ENCODE results near the gene AMZ1. TPM values are rescaled to one million over a fixed set of nuclear protein-coding genes. Genes with fewer than 3 reads are reported as not detected.

Gene AMZ1
- under 1 TPM; 0.10 to 0.11 TPM for polyA plus RNA-seq

GRCh38 chr7:2687881-2688318 is at the start of gene AMZ1:
Gene AMZ1, plus strand, starts transcription at chr7:2688202. Its CDS starts 12,250 bp downstream, at chr7:2700452.
- Histone ChIP-seq H3K9me3 (ENCODE audit: control insufficient read depth in 2 of 2, insufficient read depth in 1 of 2, low read depth in 1 of 2, low read length in 1 of 2) (no peaks in the 10 kb centered on the region), H3K4me1 (ENCODE audit: control insufficient read depth in 2 of 2, insufficient read depth in 2 of 2, low read length in 1 of 2) (peaks cover 6 to 8% of the 10 kb centered on the region in 2 donors), H3K36me3 (ENCODE audit: control insufficient read depth in 2 of 2, insufficient read depth in 2 of 2, low read length in 1 of 2) (no peaks in the 10 kb centered on the region), H3K27me3 (ENCODE audit: control insufficient read depth in 1 of 2, insufficient read depth in 2 of 2, low read length in 2 of 2) (peaks cover 0 to 14% of the 10 kb centered on the region in 2 donors), H3K27ac (ENCODE audit: low read depth in 2 of 2, low read length in 1 of 2) (no peak within 1 kb of the TSS), H3K4me3 (ENCODE audit: low read depth in 1 of 2, low read length in 2 of 2) (peak within 1 kb of the TSS; percentile 25 to 32)
- WGBS, 2 donors, result 3% methylated on average over 33 to 41 of the region's 41 CpGs

- H3K9me3 ChIP-seq (ENCODE audit: control insufficient read depth in 2 of 2, insufficient read depth in 1 of 2, low read depth in 1 of 2, low read length in 1 of 2), result peaks cover 0 to 1% of the 10 kb centered on the region in 2 donors
- H3K4me3 ChIP-seq (ENCODE audit: low read depth in 1 of 2, low read length in 2 of 2), result no peak overlapping the region
- H3K27ac ChIP-seq (ENCODE audit: low read depth in 2 of 2, low read length in 1 of 2), result no peak overlapping the region
- 57 to 69% methylated on average over 27 to 34 of the region's 34 CpGs for WGBS, 2 donors
- H3K27me3 ChIP-seq (ENCODE audit: control insufficient read depth in 1 of 2, insufficient read depth in 2 of 2, low read length in 2 of 2), result no peaks in the 10 kb centered on the region
- H3K36me3 ChIP-seq (ENCODE audit: control insufficient read depth in 2 of 2, insufficient read depth in 2 of 2, low read length in 1 of 2), result no peaks in the 10 kb centered on the region
- H3K4me1 ChIP-seq (ENCODE audit: control insufficient read depth in 2 of 2, insufficient read depth in 2 of 2, low read length in 1 of 2), result peaks cover 17 to 25% of the 10 kb centered on the region in 2 donors
Observed at GRCh38 chr7:2638224-2638991, 49.6 kb upstream of the AMZ1 start.

GRCh38 chr7:2639181-2639681 is 48.8 kb upstream of the AMZ1 start:
- Histone ChIP-seq H3K27ac (ENCODE audit: low read depth in 2 of 2, low read length in 1 of 2) (no peak overlapping the region), H3K9me3 (ENCODE audit: control insufficient read depth in 2 of 2, insufficient read depth in 1 of 2, low read depth in 1 of 2, low read length in 1 of 2) (peaks cover 0 to 2% of the 10 kb centered on the region in 2 donors), H3K4me3 (ENCODE audit: low read depth in 1 of 2, low read length in 2 of 2) (no peak overlapping the region), H3K27me3 (ENCODE audit: control insufficient read depth in 1 of 2, insufficient read depth in 2 of 2, low read length in 2 of 2) (no peaks in the 10 kb centered on the region), H3K4me1 (ENCODE audit: control insufficient read depth in 2 of 2, insufficient read depth in 2 of 2, low read length in 1 of 2) (peaks cover 13 to 25% of the 10 kb centered on the region in 2 donors), H3K36me3 (ENCODE audit: control insufficient read depth in 2 of 2, insufficient read depth in 2 of 2, low read length in 1 of 2) (no peaks in the 10 kb centered on the region)
- 81 to 85% methylated on average over 24 of the region's 24 CpGs for WGBS, 2 donors

- Histone ChIP-seq H3K27ac (ENCODE audit: low read depth in 2 of 2, low read length in 1 of 2) (no peak overlapping the region), H3K36me3 (ENCODE audit: control insufficient read depth in 2 of 2, insufficient read depth in 2 of 2, low read length in 1 of 2) (no peaks in the 10 kb centered on the region), H3K9me3 (ENCODE audit: control insufficient read depth in 2 of 2, insufficient read depth in 1 of 2, low read depth in 1 of 2, low read length in 1 of 2) (peaks cover 0 to 2% of the 10 kb centered on the region in 2 donors), H3K4me3 (ENCODE audit: low read depth in 1 of 2, low read length in 2 of 2) (no peak overlapping the region), H3K4me1 (ENCODE audit: control insufficient read depth in 2 of 2, insufficient read depth in 2 of 2, low read length in 1 of 2) (peaks cover 13 to 28% of the 10 kb centered on the region in 2 donors), H3K27me3 (ENCODE audit: control insufficient read depth in 1 of 2, insufficient read depth in 2 of 2, low read length in 2 of 2) (no peaks in the 10 kb centered on the region)
- 79 to 83% methylated on average over 37 of the region's 37 CpGs for WGBS, 2 donors
Observed at GRCh38 chr7:2639695-2640481, 48.1 kb upstream of the AMZ1 start.

- 48 to 58% methylated on average over 12 of the region's 12 CpGs for WGBS, 2 donors
- H3K4me3 ChIP-seq (ENCODE audit: low read depth in 1 of 2, low read length in 2 of 2), result no peak overlapping the region
- H3K27me3 ChIP-seq (ENCODE audit: control insufficient read depth in 1 of 2, insufficient read depth in 2 of 2, low read length in 2 of 2), result no peaks in the 10 kb centered on the region
- H3K36me3 ChIP-seq (ENCODE audit: control insufficient read depth in 2 of 2, insufficient read depth in 2 of 2, low read length in 1 of 2), result no peaks in the 10 kb centered on the region
- H3K27ac ChIP-seq (ENCODE audit: low read depth in 2 of 2, low read length in 1 of 2), result no peak overlapping the region
- peaks cover 0 to 2% of the 10 kb centered on the region in 2 donors for H3K9me3 ChIP-seq (ENCODE audit: control insufficient read depth in 2 of 2, insufficient read depth in 1 of 2, low read depth in 1 of 2, low read length in 1 of 2)
- H3K4me1 ChIP-seq (ENCODE audit: control insufficient read depth in 2 of 2, insufficient read depth in 2 of 2, low read length in 1 of 2), result peaks cover 13 to 28% of the 10 kb centered on the region in 2 donors
Observed at GRCh38 chr7:2640482-2640830, 47.5 kb upstream of the AMZ1 start.

GRCh38 chr7:2640846-2641316 is 47.1 kb upstream of the AMZ1 start:
- Histone ChIP-seq H3K9me3 (ENCODE audit: control insufficient read depth in 2 of 2, insufficient read depth in 1 of 2, low read depth in 1 of 2, low read length in 1 of 2) (peaks cover 0 to 2% of the 10 kb centered on the region in 2 donors), H3K27me3 (ENCODE audit: control insufficient read depth in 1 of 2, insufficient read depth in 2 of 2, low read length in 2 of 2) (no peaks in the 10 kb centered on the region), H3K4me3 (ENCODE audit: low read depth in 1 of 2, low read length in 2 of 2) (no peak overlapping the region), H3K4me1 (ENCODE audit: control insufficient read depth in 2 of 2, insufficient read depth in 2 of 2, low read length in 1 of 2) (peaks cover 13 to 28% of the 10 kb centered on the region in 2 donors), H3K27ac (ENCODE audit: low read depth in 2 of 2, low read length in 1 of 2) (peak overlapping the region in 1 of 2 donors; percentile 76), H3K36me3 (ENCODE audit: control insufficient read depth in 2 of 2, insufficient read depth in 2 of 2, low read length in 1 of 2) (no peaks in the 10 kb centered on the region)
- 56 to 61% methylated on average over 9 of the region's 9 CpGs for WGBS, 2 donors

GRCh38 chr7:2641406-2642393 is 46.3 kb upstream of the AMZ1 start:
- WGBS, 2 donors, result 18 to 35% methylated on average over 38 to 39 of the region's 39 CpGs
- peak overlapping the region; percentile 73 to 76 for H3K27ac ChIP-seq (ENCODE audit: low read depth in 2 of 2, low read length in 1 of 2)
- H3K9me3 ChIP-seq (ENCODE audit: control insufficient read depth in 2 of 2, insufficient read depth in 1 of 2, low read depth in 1 of 2, low read length in 1 of 2), result peaks cover 0 to 2% of the 10 kb centered on the region in 2 donors
- H3K27me3 ChIP-seq (ENCODE audit: control insufficient read depth in 1 of 2, insufficient read depth in 2 of 2, low read length in 2 of 2), result no peaks in the 10 kb centered on the region
- peak overlapping the region in 1 of 2 donors; percentile 14 for H3K4me3 ChIP-seq (ENCODE audit: low read depth in 1 of 2, low read length in 2 of 2)
- H3K4me1 ChIP-seq (ENCODE audit: control insufficient read depth in 2 of 2, insufficient read depth in 2 of 2, low read length in 1 of 2), result peaks cover 13 to 28% of the 10 kb centered on the region in 2 donors
- H3K36me3 ChIP-seq (ENCODE audit: control insufficient read depth in 2 of 2, insufficient read depth in 2 of 2, low read length in 1 of 2), result no peaks in the 10 kb centered on the region

GRCh38 chr7:2643386-2644219 is 44.4 kb upstream of the AMZ1 start:
- Histone ChIP-seq H3K9me3 (ENCODE audit: control insufficient read depth in 2 of 2, insufficient read depth in 1 of 2, low read depth in 1 of 2, low read length in 1 of 2) (peaks cover 0 to 2% of the 10 kb centered on the region in 2 donors), H3K36me3 (ENCODE audit: control insufficient read depth in 2 of 2, insufficient read depth in 2 of 2, low read length in 1 of 2) (peaks cover 0 to 6% of the 10 kb centered on the region in 2 donors), H3K27ac (ENCODE audit: low read depth in 2 of 2, low read length in 1 of 2) (no peak overlapping the region), H3K4me1 (ENCODE audit: control insufficient read depth in 2 of 2, insufficient read depth in 2 of 2, low read length in 1 of 2) (peaks cover 13 to 25% of the 10 kb centered on the region in 2 donors), H3K4me3 (ENCODE audit: low read depth in 1 of 2, low read length in 2 of 2) (no peak overlapping the region), H3K27me3 (ENCODE audit: control insufficient read depth in 1 of 2, insufficient read depth in 2 of 2, low read length in 2 of 2) (no peaks in the 10 kb centered on the region)
- 80 to 82% methylated on average over 29 of the region's 29 CpGs for WGBS, 2 donors

Measured in esophagus (tissue), 2 donors.